Epithelial cell of proximal tubule (primary cell): ENCODE results near the gene UBN1. TPM values are rescaled to one million over a fixed set of nuclear protein-coding genes. Genes with fewer than 3 reads are reported as not detected.
A peak's percentile ranks its signal among the peaks of the same experiment; 100 is the strongest.

Source experiments
- DNase-seq: peaks from one replicate; pipeline ENCODE4 v3.0.0-alpha.2; 2011; ENCODE audit warnings: low read depth
- H3K4me3 ChIP-seq: 2 replicates; pipeline ENCODE4 v1.5.1; 2011; ENCODE audit warnings: low read depth, mild to moderate bottlenecking, low read length
- total RNA-seq: library from RNA; depleted of rRNA; stranded (reverse); fragments of >200 nt; gene quantifications from 2 replicates; pipeline ENCODE4 v1.2.3, GENCODE V29; 2015
- TF ChIP-seq, protein P1 (sequence below): conservative IDR thresholded peaks from 2 replicates; pipeline ENCODE4 v1.5.1; 2012; ENCODE audit warnings: low read depth, mild to moderate bottlenecking, low read length

The UBN1 gene
- total RNA-seq, 1 donor from 2014 or later: 24.5 TPM

DNA sequence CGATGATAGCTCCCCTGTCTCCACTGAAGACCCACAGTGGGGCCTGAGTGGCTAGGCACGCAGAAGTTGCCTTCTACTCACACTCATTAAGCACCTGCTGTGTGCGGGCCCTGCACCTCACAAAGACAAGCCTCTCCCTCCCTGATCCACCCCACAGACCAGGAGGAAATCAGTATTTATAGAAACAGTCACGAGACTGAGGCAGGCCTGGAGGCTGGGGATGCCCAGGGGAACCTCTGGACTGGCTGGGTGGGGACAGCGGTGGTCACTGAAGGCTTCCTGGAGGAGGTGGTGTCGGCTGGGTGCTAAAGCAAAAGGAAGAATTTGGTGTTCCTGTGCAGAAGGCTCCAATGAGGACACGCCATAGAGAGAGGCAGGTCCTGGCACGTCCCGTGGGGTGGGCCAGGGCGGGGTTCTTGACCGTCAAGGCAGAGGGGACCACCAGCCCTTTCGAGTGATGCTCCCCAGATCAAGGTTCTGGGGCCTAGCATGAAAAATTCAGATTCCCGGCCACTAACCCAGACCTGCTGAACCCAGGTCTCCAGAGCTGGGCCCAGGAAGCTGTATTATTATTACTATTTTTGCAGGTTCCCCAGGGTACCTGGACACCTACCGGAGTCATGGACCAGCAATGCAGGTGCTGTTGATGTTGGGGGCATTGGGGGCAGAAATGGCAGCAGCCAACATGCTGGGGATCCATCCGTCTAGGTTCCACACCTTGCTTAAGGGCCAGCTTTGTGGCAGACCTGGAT is 66.7 kb downstream of the UBN1 start:
- DNase-seq: no peak
- TF ChIP-seq, protein P1, sequence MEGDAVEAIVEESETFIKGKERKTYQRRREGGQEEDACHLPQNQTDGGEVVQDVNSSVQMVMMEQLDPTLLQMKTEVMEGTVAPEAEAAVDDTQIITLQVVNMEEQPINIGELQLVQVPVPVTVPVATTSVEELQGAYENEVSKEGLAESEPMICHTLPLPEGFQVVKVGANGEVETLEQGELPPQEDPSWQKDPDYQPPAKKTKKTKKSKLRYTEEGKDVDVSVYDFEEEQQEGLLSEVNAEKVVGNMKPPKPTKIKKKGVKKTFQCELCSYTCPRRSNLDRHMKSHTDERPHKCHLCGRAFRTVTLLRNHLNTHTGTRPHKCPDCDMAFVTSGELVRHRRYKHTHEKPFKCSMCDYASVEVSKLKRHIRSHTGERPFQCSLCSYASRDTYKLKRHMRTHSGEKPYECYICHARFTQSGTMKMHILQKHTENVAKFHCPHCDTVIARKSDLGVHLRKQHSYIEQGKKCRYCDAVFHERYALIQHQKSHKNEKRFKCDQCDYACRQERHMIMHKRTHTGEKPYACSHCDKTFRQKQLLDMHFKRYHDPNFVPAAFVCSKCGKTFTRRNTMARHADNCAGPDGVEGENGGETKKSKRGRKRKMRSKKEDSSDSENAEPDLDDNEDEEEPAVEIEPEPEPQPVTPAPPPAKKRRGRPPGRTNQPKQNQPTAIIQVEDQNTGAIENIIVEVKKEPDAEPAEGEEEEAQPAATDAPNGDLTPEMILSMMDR: no peak
- no peak overlapping the region for H3K4me3 ChIP-seq

DNA sequence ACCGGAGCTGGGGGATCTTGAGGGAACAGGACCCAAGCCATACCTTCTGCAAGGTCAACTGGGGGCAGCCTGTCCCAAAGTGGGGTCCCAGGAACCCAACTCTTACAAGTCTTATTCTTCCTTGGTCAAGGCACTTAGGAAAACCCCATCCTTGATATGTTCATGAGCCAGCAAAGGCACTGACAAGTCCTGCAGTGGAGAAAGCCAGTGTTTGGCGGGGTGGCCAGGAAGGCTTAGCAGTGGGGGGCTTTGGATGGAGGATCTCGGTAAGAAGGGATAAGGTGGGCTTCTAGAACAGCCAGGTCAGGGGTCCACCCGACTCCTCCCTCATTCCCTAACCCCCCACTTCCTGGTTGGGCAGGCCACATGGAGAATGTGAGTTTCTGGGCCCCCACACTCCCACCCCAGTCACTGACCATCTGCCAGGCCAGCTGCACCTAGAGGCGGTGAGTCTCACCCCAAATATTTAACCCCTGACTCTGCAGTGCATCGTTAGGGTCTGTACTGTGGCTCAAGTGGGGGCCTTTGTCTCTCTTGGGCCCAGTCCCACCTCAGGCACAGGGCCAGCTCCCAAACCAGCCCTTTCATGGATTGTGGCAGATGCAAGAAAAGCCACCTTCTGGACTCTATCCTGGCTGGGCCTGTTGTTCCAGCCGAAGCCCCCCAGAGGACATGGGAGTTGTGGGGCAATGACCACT is 67.4 kb downstream of the UBN1 start:
- TF ChIP-seq, protein P1: no peak
- no peak for DNase-seq
- no peak overlapping the region for H3K4me3 ChIP-seq

DNA sequence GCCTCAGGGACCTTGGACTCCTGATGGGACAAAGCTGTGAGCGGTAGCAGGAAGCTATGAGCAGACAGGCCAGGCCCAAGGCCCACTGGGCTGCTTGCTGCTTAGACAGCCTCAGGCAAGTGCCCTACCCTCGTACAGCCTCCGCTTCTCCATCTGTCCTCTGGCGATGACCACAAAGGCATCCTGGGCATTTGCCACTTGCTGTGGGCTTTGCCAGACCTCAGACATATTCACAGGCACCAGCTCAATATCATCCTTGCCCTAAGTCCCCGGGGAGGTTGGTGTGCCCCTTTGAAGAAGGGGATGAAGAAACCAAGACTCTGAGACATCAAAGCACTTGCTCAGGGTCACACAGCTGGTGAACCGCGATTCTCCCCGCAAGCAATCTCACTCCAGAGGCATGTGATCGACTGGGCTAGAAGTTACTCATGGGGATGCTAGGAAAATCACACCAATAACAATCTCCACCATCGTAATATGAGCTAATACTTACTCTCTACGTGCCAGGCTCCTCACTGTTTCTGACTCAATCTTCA is 68.0 kb downstream of the UBN1 start:
- peak; percentile 46 for DNase-seq
- TF ChIP-seq, protein P1: no peak
- no peak overlapping the region for H3K4me3 ChIP-seq

DNA sequence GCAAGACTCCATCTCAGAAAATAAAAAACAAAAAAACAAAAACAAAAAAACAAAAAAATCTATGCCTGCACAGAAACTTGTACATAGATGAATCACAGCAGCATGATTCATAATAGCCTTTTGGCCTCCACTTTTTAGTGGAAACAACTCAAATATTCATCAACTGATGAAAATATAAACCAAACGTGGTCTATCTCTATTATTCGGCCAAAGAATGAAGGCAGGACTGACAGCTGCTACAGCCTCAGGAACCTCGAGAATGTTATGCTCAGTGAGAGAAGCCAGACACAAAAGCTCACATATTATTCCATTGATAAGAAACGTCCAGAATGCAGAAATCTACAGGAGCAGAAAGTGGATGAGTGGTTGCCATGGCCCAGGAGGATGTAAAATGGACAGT is 69.8 kb downstream of the UBN1 start:
- no peak overlapping the region for H3K4me3 ChIP-seq
- DNase-seq: no peak
- TF ChIP-seq, protein P1: no peak

DNA sequence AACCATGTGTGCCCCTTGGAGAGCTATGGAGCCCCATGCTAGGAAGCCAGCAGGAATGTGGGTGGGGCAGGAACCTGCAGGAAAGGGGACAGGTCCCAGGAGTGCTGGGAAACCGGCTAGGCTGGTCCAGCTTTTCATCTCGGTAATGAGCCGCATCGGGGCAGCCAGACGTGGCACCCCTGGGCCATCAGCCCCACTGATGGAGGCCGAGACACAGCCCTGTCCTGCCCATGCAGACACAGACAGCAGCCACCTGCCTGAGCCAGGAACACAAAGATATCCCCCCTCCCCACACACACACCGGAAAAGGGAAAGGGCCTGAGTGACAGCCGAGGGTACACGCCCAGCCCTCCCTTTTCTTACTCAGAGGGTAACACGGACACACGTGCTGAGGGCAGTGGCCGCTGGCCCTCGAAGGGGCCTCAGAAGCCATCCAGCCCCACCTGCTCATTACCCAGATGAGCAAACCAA is 71.5 kb downstream of the UBN1 start:
- DNase-seq: no peak
- no peak overlapping the region for H3K4me3 ChIP-seq
- TF ChIP-seq, protein P1: no peak

DNA sequence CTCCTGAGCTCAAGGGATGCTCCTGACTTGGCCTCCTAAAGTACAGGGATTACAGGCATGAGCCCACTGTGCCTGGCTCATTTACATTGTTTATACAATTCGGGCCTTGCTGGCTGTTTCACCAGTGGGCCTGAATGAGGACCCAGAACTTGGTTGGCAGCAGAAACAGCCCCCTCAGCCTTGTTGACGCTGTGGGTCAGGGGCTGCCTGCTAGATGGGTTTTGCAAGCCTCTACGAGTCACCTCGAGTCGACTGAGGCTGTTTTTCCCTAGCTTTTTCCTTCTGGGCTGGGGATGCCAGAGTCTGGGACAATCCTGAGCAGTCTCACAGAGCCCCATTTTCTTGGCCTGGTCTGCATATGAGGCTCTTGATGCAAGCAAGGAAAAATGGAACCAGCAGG is 73.5 kb downstream of the UBN1 start:
- no peak for DNase-seq
- no peak overlapping the region for H3K4me3 ChIP-seq
- TF ChIP-seq, protein P1: no peak
